ENCODE results near the gene CIZ1. TPM values are rescaled to one million over a fixed set of nuclear protein-coding genes. Genes with fewer than 3 reads are reported as not detected.

The CIZ1 gene
- total and polyA plus RNA-seq, 2 of the 13 experiments (the other 11 are each of a cell fraction or from before 2014, with no cell fraction given): 30.6 to 50.3 TPM

GRCh38 chr9:128191406-128192046 lies at the start of gene CIZ1 (continued):
- TF ChIP-seq NR2F1 (CRISPR knock-in tag; IDR thresholded peaks at IDR 0.05) (peak in 1 of 2 experiments; percentile 35; a peak in 1 of 4 replicates), HNF4G (IDR thresholded peaks at IDR 0.05; ENCODE audit: borderline replicate concordance, low read depth, low read length) (peak; percentile 16; the same call in 1 of the 2 replicates), HNF4G (CRISPR knock-in tag; IDR thresholded peaks at IDR 0.05; ENCODE audit: borderline replicate concordance, low read depth) (peak; percentile 51; the same call in 1 of the 2 replicates), ATF2 (CRISPR knock-in tag; IDR thresholded peaks at IDR 0.05) (no peak), RAD51 (IDR thresholded peaks at IDR 0.05; ENCODE audit: borderline replicate concordance) (no peak), ZNF318 (CRISPR knock-in tag; IDR thresholded peaks at IDR 0.05) (no peak), NR3C1 (CRISPR knock-in tag; IDR thresholded peaks at IDR 0.05) (no peak), YY1 (IDR thresholded peaks at IDR 0.05; ENCODE audit: insufficient read depth, insufficient replicate concordance, low read depth, low read length) (peak; percentile 51), NR2F6 (IDR thresholded peaks at IDR 0.05) (no peak), NR2F6 (CRISPR knock-in tag; IDR thresholded peaks at IDR 0.05) (no peak), RORA (CRISPR knock-in tag; IDR thresholded peaks at IDR 0.05) (no peak), SRSF1 (optimal IDR thresholded peaks at IDR 0.05; ENCODE audit: low read depth, low read length) (peak; percentile 18), PBX2 (CRISPR knock-in tag; IDR thresholded peaks at IDR 0.05) (no peak), ZBTB8A (CRISPR knock-in tag; IDR thresholded peaks at IDR 0.05; ENCODE audit: borderline replicate concordance, low read depth) (no peak; the same call in 1 of the 2 replicates), TRIM24 (CRISPR knock-in tag; IDR thresholded peaks at IDR 0.05) (no peak), ZNF772 (CRISPR knock-in tag; IDR thresholded peaks at IDR 0.05) (0 out of 2 replicates have a peak, but pooled peaks have one; percentile 65), ZNF639 (CRISPR knock-in tag; conservative IDR thresholded peaks at IDR 0.05) (no peak), NFYC (CRISPR knock-in tag; IDR thresholded peaks at IDR 0.05) (no peak)

All from HepG2 (cell line).